ENCODE data around the gene HCFC1R1. TPM values are rescaled to one million over a fixed set of nuclear protein-coding genes. Genes with fewer than 3 reads are reported as not detected.

Gene HCFC1R1
- polyA plus RNA-seq, 1 donor from 2014 or later, result 19.0 TPM

DNA sequence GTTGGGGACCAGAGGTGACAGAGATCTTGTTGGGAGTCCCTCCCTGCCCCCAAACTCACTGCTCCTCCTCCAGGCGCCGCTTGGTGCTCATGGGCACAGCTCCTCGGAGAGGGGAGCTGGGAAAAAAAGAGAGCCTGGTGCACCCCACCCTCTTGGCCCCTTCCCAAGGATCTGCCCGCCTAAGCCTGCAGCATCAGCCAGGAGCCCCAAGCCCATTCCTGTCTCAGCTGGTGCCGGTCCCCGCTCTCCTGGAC, 400 bp downstream of the HCFC1R1 start:
- no peak overlapping the region for H3K27ac ChIP-seq (ENCODE audit: low read length)
- H3K9me2 ChIP-seq (ENCODE audit: insufficient read depth, low read length), result no peaks in the 10 kb centered on the region
- H3F3A ChIP-seq (ENCODE audit: insufficient read depth, low read length, poor library complexity, severe bottlenecking), result no peaks in the 10 kb centered on the region
- H3K9me3 ChIP-seq (ENCODE audit: low read length), result no peaks in the 10 kb centered on the region
- peak overlapping the region; percentile 71 for H3K4me2 ChIP-seq (ENCODE audit: low read length)
- no peaks in the 10 kb centered on the region for H3K36me3 ChIP-seq (ENCODE audit: insufficient read depth, low read length)
- H3K27me3 ChIP-seq (ENCODE audit: insufficient read depth, low read depth, low read length), result peaks cover 23% of the 10 kb centered on the region
- H3K9ac ChIP-seq (ENCODE audit: low read length), result peak overlapping the region; percentile 83
- H2AFZ ChIP-seq (ENCODE audit: low read depth, low read length), result peak overlapping the region; percentile 87
- TF ChIP-seq MXI1 (conservative IDR thresholded peaks at IDR 0.05; ENCODE audit: poor library complexity, severe bottlenecking) (no peak), EZH2 (IDR thresholded peaks at IDR 0.05; ENCODE audit: borderline replicate concordance, insufficient read depth, low read length, poor library complexity, severe bottlenecking) (no peak), RAD21 (conservative IDR thresholded peaks at IDR 0.05) (no peak), POLR2AphosphoS5 (IDR thresholded peaks at IDR 0.05) (no peak), SMC3 (conservative IDR thresholded peaks at IDR 0.05; ENCODE audit: poor library complexity) (no peak), TAF1 (IDR thresholded peaks at IDR 0.05; ENCODE audit: low read depth) (no peak), EP300 (conservative IDR thresholded peaks at IDR 0.05; ENCODE audit: poor library complexity, severe bottlenecking) (no peak)
- TF ChIP-seq, protein P1, sequence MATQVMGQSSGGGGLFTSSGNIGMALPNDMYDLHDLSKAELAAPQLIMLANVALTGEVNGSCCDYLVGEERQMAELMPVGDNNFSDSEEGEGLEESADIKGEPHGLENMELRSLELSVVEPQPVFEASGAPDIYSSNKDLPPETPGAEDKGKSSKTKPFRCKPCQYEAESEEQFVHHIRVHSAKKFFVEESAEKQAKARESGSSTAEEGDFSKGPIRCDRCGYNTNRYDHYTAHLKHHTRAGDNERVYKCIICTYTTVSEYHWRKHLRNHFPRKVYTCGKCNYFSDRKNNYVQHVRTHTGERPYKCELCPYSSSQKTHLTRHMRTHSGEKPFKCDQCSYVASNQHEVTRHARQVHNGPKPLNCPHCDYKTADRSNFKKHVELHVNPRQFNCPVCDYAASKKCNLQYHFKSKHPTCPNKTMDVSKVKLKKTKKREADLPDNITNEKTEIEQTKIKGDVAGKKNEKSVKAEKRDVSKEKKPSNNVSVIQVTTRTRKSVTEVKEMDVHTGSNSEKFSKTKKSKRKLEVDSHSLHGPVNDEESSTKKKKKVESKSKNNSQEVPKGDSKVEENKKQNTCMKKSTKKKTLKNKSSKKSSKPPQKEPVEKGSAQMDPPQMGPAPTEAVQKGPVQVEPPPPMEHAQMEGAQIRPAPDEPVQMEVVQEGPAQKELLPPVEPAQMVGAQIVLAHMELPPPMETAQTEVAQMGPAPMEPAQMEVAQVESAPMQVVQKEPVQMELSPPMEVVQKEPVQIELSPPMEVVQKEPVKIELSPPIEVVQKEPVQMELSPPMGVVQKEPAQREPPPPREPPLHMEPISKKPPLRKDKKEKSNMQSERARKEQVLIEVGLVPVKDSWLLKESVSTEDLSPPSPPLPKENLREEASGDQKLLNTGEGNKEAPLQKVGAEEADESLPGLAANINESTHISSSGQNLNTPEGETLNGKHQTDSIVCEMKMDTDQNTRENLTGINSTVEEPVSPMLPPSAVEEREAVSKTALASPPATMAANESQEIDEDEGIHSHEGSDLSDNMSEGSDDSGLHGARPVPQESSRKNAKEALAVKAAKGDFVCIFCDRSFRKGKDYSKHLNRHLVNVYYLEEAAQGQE (IDR thresholded peaks at IDR 0.05; ENCODE audit: borderline replicate concordance), result no peak
- TF ChIP-seq, protein P2, sequence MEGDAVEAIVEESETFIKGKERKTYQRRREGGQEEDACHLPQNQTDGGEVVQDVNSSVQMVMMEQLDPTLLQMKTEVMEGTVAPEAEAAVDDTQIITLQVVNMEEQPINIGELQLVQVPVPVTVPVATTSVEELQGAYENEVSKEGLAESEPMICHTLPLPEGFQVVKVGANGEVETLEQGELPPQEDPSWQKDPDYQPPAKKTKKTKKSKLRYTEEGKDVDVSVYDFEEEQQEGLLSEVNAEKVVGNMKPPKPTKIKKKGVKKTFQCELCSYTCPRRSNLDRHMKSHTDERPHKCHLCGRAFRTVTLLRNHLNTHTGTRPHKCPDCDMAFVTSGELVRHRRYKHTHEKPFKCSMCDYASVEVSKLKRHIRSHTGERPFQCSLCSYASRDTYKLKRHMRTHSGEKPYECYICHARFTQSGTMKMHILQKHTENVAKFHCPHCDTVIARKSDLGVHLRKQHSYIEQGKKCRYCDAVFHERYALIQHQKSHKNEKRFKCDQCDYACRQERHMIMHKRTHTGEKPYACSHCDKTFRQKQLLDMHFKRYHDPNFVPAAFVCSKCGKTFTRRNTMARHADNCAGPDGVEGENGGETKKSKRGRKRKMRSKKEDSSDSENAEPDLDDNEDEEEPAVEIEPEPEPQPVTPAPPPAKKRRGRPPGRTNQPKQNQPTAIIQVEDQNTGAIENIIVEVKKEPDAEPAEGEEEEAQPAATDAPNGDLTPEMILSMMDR (IDR thresholded peaks at IDR 0.05; ENCODE audit: poor library complexity, severe bottlenecking), result no peak
- peak overlapping the region; percentile 82 for H3K4me3 ChIP-seq (ENCODE audit: low read length)
- no peaks in the 10 kb centered on the region for H4K20me1 ChIP-seq (ENCODE audit: insufficient read depth)
- H3K79me2 ChIP-seq (replicated peaks; ENCODE audit: insufficient read depth, low read length), result no peaks in the 10 kb centered on the region

DNA sequence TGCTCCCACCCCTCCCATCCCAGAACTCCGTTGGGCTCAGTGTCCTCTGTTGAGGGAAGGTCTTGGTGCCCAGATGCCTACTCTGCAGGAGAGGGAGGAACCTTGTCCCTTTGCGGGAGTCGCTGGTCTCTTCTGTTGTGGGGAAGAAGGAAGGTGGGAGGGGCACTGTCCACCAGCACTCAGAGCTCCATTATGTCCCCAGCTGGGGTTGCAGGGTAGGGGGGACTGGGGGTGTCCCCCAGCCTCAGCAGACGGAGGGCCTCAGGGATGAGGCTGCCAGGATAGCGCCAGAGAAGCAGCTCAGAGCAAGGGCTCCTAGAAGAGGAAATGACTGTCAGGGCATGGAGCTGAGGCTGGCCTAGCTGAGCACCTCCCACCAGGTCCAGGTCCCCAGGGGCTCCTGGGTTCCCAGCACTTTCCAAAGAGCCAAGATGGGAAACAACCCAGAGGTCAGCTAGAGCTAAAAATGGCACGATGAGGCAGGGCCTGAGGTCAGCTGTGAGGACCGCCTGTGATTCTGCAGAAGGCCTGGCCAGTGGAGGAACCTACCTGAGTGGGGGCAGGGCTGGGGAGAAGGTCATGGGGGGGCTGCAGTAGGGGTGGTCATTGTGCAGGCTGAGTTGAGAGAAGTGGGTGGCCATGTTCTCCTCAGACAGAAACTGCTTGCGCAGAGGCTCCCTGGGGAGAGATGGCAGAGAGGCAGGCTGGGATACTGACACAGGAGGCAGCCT, 893 bp downstream of the HCFC1R1 start:
- peak overlapping the region; percentile 71 for H3K4me2 ChIP-seq (ENCODE audit: low read length)
- H3K27ac ChIP-seq (ENCODE audit: low read length), result no peak overlapping the region
- H3K9me2 ChIP-seq (ENCODE audit: insufficient read depth, low read length), result no peaks in the 10 kb centered on the region
- no peaks in the 10 kb centered on the region for H3F3A ChIP-seq (ENCODE audit: insufficient read depth, low read length, poor library complexity, severe bottlenecking)
- no peak overlapping the region for H2AFZ ChIP-seq (ENCODE audit: low read depth, low read length)
- H3K4me3 ChIP-seq (ENCODE audit: low read length), result peak overlapping the region; percentile 82
- H3K9ac ChIP-seq (ENCODE audit: low read length), result peak overlapping the region; percentile 83
- H3K27me3 ChIP-seq (ENCODE audit: insufficient read depth, low read depth, low read length), result peaks cover 28% of the 10 kb centered on the region
- H3K79me2 ChIP-seq (replicated peaks; ENCODE audit: insufficient read depth, low read length), result no peaks in the 10 kb centered on the region
- no peaks in the 10 kb centered on the region for H3K36me3 ChIP-seq (ENCODE audit: insufficient read depth, low read length)
- TF ChIP-seq TAF1 (IDR thresholded peaks at IDR 0.05; ENCODE audit: low read depth) (no peak), MXI1 (conservative IDR thresholded peaks at IDR 0.05; ENCODE audit: poor library complexity, severe bottlenecking) (no peak), EZH2 (IDR thresholded peaks at IDR 0.05; ENCODE audit: borderline replicate concordance, insufficient read depth, low read length, poor library complexity, severe bottlenecking) (no peak), POLR2AphosphoS5 (IDR thresholded peaks at IDR 0.05) (no peak), SMC3 (conservative IDR thresholded peaks at IDR 0.05; ENCODE audit: poor library complexity) (no peak), RAD21 (conservative IDR thresholded peaks at IDR 0.05) (no peak), EP300 (conservative IDR thresholded peaks at IDR 0.05; ENCODE audit: poor library complexity, severe bottlenecking) (no peak)
- TF ChIP-seq, protein P1 (IDR thresholded peaks at IDR 0.05; ENCODE audit: borderline replicate concordance), result no peak
- TF ChIP-seq, protein P2 (IDR thresholded peaks at IDR 0.05; ENCODE audit: poor library complexity, severe bottlenecking), result no peak
- no peaks in the 10 kb centered on the region for H4K20me1 ChIP-seq (ENCODE audit: insufficient read depth)
- no peaks in the 10 kb centered on the region for H3K9me3 ChIP-seq (ENCODE audit: low read length)
